Naive B cell (primary cell): ENCODE measurements around the gene BMPR1A. TPM values are rescaled to one million over a fixed set of nuclear protein-coding genes. Genes with fewer than 3 reads are reported as not detected.
"Not testable (repeated sequence)": the region's sequence is repeated elsewhere in the genome, so short reads cannot be mapped to it uniquely, and the experiment has no call there.

Source experiments
- ATAC-seq, 2 donors: fragments of 150-1000 bp; cut with Tn5 transposase; 2 replicates each; pipeline ENCODE4 v1.10.0; 2021; ENCODE audit warnings: low read depth in 2 of 2, mild to moderate bottlenecking in 2 of 2, moderate library complexity in 2 of 2
- DNase-seq: peaks from one replicate; pipeline ENCODE4 v3.0.0; 2022
- H3K27ac Mint-ChIP-seq, 6 donors: one replicate each; pipeline ENCODE4 v1.8.0; 2020 to 2022; ENCODE audit warnings: mild to moderate bottlenecking in 6 of 6, mixed read lengths in 6 of 6, moderate library complexity in 5 of 6, inconsistent platforms in 2 of 6
- H3K27me3 Mint-ChIP-seq, 3 donors: one replicate each; pipeline ENCODE4 v1.8.0; 2021 to 2022; ENCODE audit warnings: mixed read lengths in 3 of 3, mild to moderate bottlenecking in 1 of 3
- H3K36me3 Mint-ChIP-seq, 2 donors: one replicate each; pipeline ENCODE4 v1.8.0; 2020 to 2022; ENCODE audit warnings: mixed read lengths in 2 of 2, inconsistent platforms in 1 of 2, mild to moderate bottlenecking in 1 of 2
- H3K4me1 Mint-ChIP-seq, 3 donors: one replicate each; pipeline ENCODE4 v1.8.0; 2020 to 2022; ENCODE audit warnings: mixed read lengths in 3 of 3, inconsistent platforms in 1 of 3, mild to moderate bottlenecking in 1 of 3, moderate library complexity in 1 of 3
- H3K4me3 Mint-ChIP-seq, 8 donors: one replicate each; pipeline ENCODE4 v1.8.0; 2020 to 2022; ENCODE audit warnings: mild to moderate bottlenecking in 8 of 8, mixed read lengths in 8 of 8, moderate library complexity in 8 of 8, inconsistent platforms in 2 of 8
- H3K9me3 Mint-ChIP-seq, 7 donors: one replicate each; pipeline ENCODE4 v1.8.0; 2020 to 2022; ENCODE audit warnings: mixed read lengths in 7 of 7, mild to moderate bottlenecking in 5 of 7, inconsistent platforms in 2 of 7, moderate library complexity in 1 of 7
- polyA plus RNA-seq, 6 donors: library from polyadenylated mRNA; unstranded; fragments of 300-500 nt; fragmentation: Illumina TruSeq; gene quantifications; one replicate each; pipeline ENCODE4 v1.2.3, GENCODE V29; 2021; ENCODE audit warnings: low read depth in 6 of 6

Gene BMPR1A
- polyA plus RNA-seq, 6 donors from 2014 or later = 0.73 to 3.4 (median 1.2) TPM; not detected in 1

DNA sequence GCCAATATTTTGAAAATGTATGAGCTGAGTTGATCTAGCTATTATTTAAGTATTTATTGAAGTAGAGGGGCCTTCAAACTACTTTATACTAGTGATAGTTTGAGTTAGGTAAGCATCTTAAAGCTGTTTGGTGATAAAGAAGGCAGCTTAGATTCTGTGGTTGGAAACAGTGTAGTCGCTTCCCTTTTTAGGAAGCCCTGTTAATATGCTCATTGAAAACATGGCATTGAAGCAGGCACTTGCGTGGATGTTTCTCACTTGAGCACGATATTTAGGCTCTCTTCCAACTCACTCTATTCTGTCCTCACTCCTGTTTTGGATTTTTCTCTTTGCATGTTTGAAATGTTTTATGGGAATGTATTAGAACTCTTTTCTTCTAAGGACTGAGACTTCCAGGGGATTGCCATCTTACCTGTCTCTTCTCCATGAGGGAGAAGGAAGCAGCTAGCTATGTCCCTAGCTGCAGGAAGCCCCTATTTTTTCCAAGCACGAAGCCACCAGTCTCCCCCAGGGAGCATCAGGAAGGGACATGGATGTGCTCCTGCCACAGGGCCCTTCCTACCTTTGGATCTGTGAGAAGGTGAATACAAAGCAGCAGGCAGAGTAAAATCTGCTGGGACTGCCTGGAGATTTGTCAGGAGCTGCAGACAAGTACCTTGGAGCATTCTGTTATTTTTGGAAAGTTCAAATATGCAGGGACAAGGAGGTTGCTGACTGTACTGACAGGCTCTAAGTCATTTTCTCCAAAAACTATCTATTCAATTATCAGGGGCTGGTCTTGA, 22.0 kb upstream of the BMPR1A start:
- no peaks in the 10 kb centered on the region for H3K36me3 Mint-ChIP-seq
- no peak for DNase-seq
- no peak overlapping the region for H3K27ac Mint-ChIP-seq
- no peaks in the 10 kb centered on the region for H3K9me3 Mint-ChIP-seq
- H3K27me3 Mint-ChIP-seq = peaks cover 24 to 49% (median 29%) of the 10 kb centered on the region in 3 donors
- H3K4me3 Mint-ChIP-seq = no peak overlapping the region
- peaks cover 0 to 1% (median 0%) of the 10 kb centered on the region in 3 donors for H3K4me1 Mint-ChIP-seq
- ATAC-seq = no peak

DNA sequence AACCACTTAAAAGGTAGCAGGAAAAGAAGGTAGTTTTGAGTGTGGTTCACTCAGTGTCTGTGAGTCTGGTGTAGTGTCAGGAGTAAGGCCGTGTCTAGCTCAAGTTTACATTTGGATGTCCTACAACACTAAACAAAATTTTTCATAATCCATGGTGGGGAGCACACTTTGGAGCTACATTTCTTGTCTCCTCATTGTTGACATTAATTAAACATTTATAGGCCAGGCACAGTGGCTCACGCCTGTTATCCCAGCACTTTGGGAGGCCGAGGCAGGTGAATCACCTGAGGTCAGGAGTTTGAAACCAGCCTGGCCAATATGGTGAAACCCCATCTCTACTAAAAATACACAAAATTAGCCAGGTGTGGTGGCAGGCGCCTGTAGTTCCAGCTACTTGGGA, 21.1 kb upstream of the BMPR1A start:
- H3K36me3 Mint-ChIP-seq = not testable (repeated sequence)

DNA sequence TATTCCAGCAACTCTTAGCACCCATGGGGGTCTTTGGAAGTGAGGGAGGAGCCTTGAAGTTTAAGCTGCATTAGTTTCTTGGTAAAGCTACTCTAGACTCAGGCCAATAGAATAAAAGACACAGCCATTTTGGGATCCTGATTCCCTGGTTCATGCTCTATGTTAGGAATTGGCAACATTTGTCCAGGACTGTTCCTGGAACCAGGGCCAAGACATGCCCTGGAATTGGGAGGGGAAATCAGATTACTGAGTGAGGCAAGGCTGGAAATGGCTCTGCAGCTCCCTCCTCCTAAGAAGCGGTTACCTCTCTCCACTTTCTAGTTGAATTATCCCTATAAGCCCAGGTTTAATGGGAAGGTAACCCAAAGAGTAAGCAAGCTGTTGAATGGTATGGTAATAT, 14.2 kb upstream of the BMPR1A start:
- no peak for ATAC-seq
- Mint-ChIP-seq H3K27ac (no peak overlapping the region), H3K4me3 (no peak overlapping the region), H3K36me3 (no peaks in the 10 kb centered on the region), H3K9me3 (no peaks in the 10 kb centered on the region), H3K27me3 (peaks cover 33 to 53% (median 41%) of the 10 kb centered on the region in 3 donors), H3K4me1 (peaks cover 0 to 3% (median 2%) of the 10 kb centered on the region in 3 donors)
- no peak for DNase-seq

More for the DNA sequence above, 21.1 kb upstream of the BMPR1A start:
- not testable (repeated sequence) for H3K27ac Mint-ChIP-seq, H3K9me3 Mint-ChIP-seq, ATAC-seq, DNase-seq, H3K4me3 Mint-ChIP-seq, H3K4me1 Mint-ChIP-seq
- peaks cover 22 to 47% (median 29%) of the 10 kb centered on the region in 3 donors for H3K27me3 Mint-ChIP-seq

DNA sequence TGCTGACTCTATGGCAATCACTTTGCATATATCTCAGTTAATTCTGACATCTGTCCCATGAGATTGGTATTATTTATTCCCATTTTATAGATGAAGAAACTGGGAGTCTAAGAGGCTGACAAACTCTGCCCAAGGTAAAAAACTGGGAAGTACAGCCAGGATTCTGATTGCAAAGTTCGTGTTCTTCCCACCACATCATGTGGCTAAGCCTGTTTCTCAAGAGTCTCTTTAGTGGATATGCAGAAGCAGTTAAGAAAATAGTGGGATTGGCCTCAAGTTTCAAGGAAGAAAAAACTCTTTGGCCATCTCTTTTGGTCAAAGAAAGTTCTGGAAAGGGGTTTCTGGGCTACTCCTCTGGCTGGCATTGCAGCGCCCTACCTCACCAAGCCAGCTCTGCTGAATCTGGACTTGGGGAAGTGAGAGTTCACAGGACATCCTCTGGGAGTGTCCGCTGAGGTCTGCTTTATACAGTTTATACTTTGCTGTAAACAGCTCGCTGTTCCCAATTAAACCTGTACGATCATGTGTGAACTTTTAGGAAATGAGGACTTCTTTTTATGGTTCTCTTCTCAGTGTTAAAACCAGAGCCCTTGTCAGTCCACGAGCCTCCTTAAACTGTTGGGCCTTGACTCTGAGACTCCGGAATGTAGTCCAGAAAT, 12.2 kb upstream of the BMPR1A start:
- ATAC-seq (no peak), DNase-seq (no peak)
- Mint-ChIP-seq H3K4me3 (peak overlapping the region in 1 of 8 donors; percentile 29), H3K36me3 (no peaks in the 10 kb centered on the region), H3K4me1 (peaks cover 7 to 11% (median 10%) of the 10 kb centered on the region in 3 donors), H3K27me3 (peaks cover 31 to 48% (median 33%) of the 10 kb centered on the region in 3 donors), H3K27ac (no peak overlapping the region), H3K9me3 (no peaks in the 10 kb centered on the region)

DNA sequence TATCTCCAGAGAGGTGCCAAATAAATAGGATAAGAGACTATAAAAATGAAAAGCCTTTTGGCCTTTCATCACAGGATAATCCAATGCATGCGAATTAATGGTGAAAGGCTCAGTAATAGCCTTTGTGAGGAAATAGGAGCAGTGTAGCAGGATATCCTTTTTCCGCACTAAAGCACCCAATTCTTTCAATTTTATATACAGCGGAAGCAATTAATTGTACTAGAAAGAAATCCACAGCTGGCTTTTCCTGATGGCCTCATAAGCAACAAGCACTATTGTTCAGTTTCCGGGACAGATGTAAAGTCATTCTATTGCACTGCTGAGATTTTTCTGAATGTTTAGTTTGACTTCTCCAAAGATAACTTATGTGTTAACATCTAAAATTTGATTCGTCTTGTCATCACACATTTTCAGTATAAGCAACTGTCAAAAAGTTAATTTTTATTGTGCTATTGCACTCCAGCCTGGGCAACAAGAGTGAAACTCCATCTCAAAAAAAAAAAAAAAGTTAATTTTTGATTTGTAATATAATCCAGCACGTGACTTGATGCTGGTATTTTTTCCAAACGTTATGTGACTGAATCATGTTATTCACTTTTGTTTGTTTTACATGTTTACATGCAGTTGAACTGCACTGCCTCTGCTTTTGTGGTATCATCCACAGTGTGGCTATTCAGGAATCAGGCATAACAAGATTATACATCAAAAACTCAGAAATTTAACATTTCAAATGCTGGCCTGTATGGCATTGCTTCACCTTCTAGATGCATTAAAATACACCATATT, 8.4 kb upstream of the BMPR1A start:
- Mint-ChIP-seq H3K27ac (no peak overlapping the region), H3K9me3 (no peaks in the 10 kb centered on the region), H3K4me1 (peaks cover 10 to 16% (median 15%) of the 10 kb centered on the region in 3 donors), H3K4me3 (no peak overlapping the region), H3K36me3 (no peaks in the 10 kb centered on the region), H3K27me3 (peaks cover 15 to 41% (median 18%) of the 10 kb centered on the region in 3 donors)
- DNase-seq (no peak), ATAC-seq (peak; percentile 27 to 37)

DNA sequence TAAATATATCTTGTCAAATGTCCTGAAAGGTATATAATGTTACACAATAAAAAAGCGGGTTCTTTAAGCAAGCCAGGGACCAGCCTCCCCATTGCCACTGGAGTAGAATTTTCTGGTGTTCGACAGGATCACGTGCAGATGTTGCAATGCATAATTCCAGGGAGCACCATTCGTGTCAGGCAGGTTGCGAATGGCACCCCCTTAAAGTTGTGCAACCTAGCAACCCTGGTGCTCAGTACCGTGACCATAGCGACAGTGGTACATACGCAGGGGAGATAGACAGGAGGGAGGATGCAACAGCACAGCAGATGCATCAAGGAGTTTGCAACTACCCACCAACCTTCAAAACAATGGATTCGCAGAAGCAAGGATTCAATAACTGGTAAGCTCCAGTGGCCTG, 6.6 kb upstream of the BMPR1A start:
- peak overlapping the region in 1 of 8 donors; percentile 50 for H3K4me3 Mint-ChIP-seq
- H3K27ac Mint-ChIP-seq = no peak overlapping the region
- DNase-seq (no peak), ATAC-seq (no peak)
- peaks cover 9 to 47% (median 28%) of the 10 kb centered on the region in 3 donors for H3K27me3 Mint-ChIP-seq
- H3K4me1 Mint-ChIP-seq = peaks cover 15 to 21% (median 19%) of the 10 kb centered on the region in 3 donors
- H3K9me3 Mint-ChIP-seq = no peaks in the 10 kb centered on the region
- no peaks in the 10 kb centered on the region for H3K36me3 Mint-ChIP-seq

DNA sequence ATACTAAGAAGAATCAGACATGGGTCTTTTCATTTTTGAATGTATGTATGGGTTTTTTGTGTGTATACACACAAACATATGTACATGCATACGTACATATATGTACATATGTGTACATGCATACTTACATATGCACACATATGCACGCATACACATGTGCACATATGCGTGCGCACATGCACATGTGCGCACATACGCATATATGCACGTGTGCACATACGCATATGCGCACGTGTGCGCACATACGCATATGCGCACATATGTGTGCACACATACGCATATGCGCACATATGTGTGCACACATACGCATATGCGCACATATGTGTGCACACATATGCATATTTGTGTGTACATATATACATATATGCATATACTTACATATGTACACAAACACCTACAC, 4.9 kb upstream of the BMPR1A start:
- Mint-ChIP-seq H3K27ac (no peak overlapping the region), H3K9me3 (no peaks in the 10 kb centered on the region), H3K4me3 (no peak overlapping the region), H3K36me3 (no peaks in the 10 kb centered on the region), H3K4me1 (peaks cover 21 to 25% (median 23%) of the 10 kb centered on the region in 3 donors), H3K27me3 (peaks cover 8 to 50% (median 33%) of the 10 kb centered on the region in 3 donors)
- ATAC-seq (no peak), DNase-seq (no peak)

DNA sequence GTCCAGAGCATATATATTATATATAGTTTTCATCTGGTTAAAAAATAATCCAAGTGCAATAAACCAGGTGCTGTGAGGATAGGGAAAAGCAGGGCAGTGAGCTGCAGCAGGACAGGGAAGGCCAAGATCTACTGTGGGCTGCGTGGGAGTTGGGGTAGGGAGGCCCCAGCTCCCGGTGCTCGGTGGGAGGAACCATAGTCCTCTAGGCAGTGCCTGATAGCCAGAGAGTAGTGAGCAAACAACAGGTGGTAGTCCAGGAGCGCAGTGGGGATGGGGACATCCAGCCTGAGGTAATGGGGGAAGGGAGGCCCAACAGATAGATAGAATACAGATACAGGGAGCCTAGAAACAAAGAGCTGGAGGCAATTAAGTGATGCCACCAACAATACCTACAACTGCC, 4.1 kb upstream of the BMPR1A start:
- H3K4me1 Mint-ChIP-seq = peaks cover 18 to 26% (median 21%) of the 10 kb centered on the region in 3 donors
- peaks cover 9 to 52% (median 35%) of the 10 kb centered on the region in 3 donors for H3K27me3 Mint-ChIP-seq
- H3K27ac Mint-ChIP-seq = no peak overlapping the region
- no peak for ATAC-seq
- H3K4me3 Mint-ChIP-seq = peak overlapping the region in 1 of 8 donors; percentile 85
- no peak for DNase-seq
- H3K9me3 Mint-ChIP-seq = no peaks in the 10 kb centered on the region
- H3K36me3 Mint-ChIP-seq = no peaks in the 10 kb centered on the region

DNA sequence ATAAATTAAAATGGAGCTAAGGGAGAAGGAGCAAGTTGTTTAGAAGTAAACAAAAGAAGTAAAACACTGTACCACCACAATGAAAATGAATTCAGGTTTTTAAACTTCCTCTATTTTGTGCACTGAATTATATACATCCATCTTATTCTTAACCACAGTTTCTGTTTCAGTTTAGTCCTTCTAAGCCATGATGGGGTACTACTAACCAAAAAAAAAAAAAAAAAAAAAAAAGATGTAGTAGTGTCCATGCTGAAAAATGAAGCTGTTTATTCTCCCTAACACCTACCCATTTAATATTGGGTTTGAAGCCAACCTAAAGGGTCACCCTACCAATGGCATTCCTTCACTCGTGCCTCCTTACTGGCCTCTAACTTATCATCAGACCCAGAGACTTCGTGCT, 3.4 kb upstream of the BMPR1A start:
- no peak overlapping the region for H3K27ac Mint-ChIP-seq
- no peaks in the 10 kb centered on the region for H3K36me3 Mint-ChIP-seq
- H3K4me1 Mint-ChIP-seq = peaks cover 11 to 23% (median 20%) of the 10 kb centered on the region in 3 donors
- DNase-seq (no peak), ATAC-seq (peak; percentile 22 to 57)
- peaks cover 17 to 58% (median 35%) of the 10 kb centered on the region in 3 donors for H3K27me3 Mint-ChIP-seq
- H3K9me3 Mint-ChIP-seq = no peaks in the 10 kb centered on the region
- H3K4me3 Mint-ChIP-seq = peak overlapping the region in 2 of 8 donors; percentile 3 to 85

DNA sequence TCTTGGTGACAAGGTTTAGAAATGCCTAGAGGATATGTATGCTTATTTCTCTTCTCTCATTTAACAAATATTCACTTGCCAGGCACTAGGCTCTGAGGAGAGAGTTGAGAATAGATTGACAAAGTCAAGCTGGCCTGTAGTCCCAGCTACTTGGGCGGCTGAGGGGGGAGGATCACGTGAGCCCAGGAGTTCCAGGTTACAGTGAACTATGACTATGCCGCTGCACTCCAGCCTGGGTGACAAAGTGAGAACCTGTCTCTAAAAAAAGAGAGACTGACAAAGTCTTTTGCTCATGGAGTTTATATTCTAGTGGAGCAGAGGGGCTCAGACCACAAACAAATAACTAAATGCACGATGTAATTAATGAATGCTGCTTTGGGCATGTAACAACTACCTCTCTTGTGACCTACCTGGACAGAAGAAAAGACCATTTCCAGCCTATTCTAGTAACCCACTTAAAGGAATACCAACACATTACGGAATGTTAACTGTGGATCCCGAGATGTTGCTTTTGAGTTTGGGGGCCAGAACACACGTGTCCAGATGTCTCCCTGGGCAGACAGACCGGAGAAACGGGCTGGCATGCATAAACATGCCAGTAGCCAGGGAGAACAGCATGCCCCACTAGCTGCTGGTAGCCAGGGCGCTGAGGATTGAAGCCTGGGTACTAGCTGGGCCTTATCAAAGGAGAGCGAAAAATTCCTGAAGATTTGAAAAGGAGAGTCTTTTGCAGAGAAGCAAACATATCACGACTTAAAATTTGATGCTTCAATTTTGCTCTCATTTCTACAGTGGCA, 2.6 kb upstream of the BMPR1A start:
- H3K4me1 Mint-ChIP-seq = peaks cover 17 to 31% (median 20%) of the 10 kb centered on the region in 3 donors
- H3K27me3 Mint-ChIP-seq = peaks cover 25 to 66% (median 42%) of the 10 kb centered on the region in 3 donors
- no peak overlapping the region for H3K27ac Mint-ChIP-seq
- peak overlapping the region in 2 of 8 donors; percentile 3 to 85 for H3K4me3 Mint-ChIP-seq
- ATAC-seq = no peak
- no peak for DNase-seq
- H3K9me3 Mint-ChIP-seq = no peaks in the 10 kb centered on the region
- no peaks in the 10 kb centered on the region for H3K36me3 Mint-ChIP-seq

DNA sequence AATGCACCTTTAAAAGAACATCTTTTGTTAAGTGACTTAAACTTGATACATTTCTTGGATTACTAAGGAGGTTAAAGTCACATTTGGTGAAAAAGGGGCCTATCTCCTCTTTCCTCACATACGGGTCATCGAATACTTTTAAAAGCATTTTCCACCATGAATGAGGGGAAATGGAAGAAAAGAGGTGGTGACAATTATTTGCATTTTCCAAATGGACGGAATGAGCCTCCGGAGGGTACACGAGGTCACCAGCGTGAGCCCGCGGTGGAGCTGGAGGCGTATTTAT, 1.0 kb upstream of the BMPR1A start:
- peaks cover 33 to 74% (median 47%) of the 10 kb centered on the region in 3 donors for H3K27me3 Mint-ChIP-seq
- peak overlapping the region in 3 of 6 donors; percentile 43 to 81 (median 73) for H3K27ac Mint-ChIP-seq
- H3K9me3 Mint-ChIP-seq = no peaks in the 10 kb centered on the region
- no peak for DNase-seq
- no peaks in the 10 kb centered on the region for H3K36me3 Mint-ChIP-seq
- peak overlapping the region; percentile 83 to 92 (median 86) for H3K4me3 Mint-ChIP-seq
- peaks cover 17 to 37% (median 28%) of the 10 kb centered on the region in 3 donors for H3K4me1 Mint-ChIP-seq
- no peak for ATAC-seq

DNA sequence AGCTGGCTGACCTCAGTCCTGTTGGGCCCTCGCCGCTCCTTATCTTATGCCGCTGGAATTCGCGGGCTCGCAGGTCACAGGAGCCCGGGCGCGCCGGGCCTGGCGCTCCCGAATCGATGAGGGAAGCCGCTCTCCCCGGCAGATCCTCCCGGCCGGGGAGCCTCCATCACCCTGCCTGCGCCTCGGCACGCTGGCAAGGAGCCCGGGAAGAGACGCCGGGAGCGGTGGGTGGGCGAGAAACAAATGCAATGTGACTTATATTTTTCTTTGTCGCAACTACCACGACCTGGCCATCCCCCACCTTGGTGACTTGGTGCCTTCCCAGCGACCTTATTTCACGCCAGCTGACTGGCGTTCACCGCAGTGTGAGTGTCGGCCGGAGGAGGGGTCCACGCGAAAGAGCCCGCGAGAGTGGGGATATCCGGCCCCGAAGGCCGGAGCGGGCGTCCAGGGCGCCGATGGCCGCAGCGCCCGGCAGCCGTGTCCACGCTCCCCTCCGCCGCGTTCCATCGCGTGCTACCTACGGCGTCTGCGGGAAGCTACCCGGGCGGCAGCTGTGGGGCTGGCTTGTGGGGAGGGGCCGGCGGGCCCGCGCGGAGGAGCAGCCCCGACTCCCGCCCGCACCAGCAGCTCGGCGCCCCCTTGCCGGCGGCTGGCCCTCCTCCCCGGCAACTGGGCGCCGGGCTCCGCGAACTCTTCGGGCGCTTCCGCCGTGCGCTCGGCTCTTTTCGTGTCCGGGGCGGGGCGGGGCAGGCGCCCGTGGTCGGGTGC, 494 bp upstream of the BMPR1A start:
- Mint-ChIP-seq H3K4me1 (peaks cover 17 to 37% (median 28%) of the 10 kb centered on the region in 3 donors), H3K9me3 (no peaks in the 10 kb centered on the region), H3K27me3 (peaks cover 36 to 74% (median 50%) of the 10 kb centered on the region in 3 donors), H3K36me3 (no peaks in the 10 kb centered on the region), H3K27ac (peak overlapping the region in 3 of 6 donors; percentile 34 to 79 (median 73)), H3K4me3 (peak overlapping the region; percentile 83 to 92 (median 86))
- DNase-seq (peak; percentile 74), ATAC-seq (peak; percentile 83 to 87)
